Posterior cingulate gyrus (tissue), 11 donors: Measurements from ENCODE around the gene CETN1.

Experiments used
- DNase-seq, 10 donors: peaks; one replicate each; pipeline versions ENCODE4 v3.0.0 to v3.0.0-alpha.2; 2020 to 2021; ENCODE audit warnings: mixed read lengths in 3 of 10
- intact Hi-C: fragments of 100-400 bp; cut with DNase I; formaldehyde crosslinking; loops from one replicate; pipeline ENCODE4 v1.15.1; 2023

Gene CETN1

DNA sequence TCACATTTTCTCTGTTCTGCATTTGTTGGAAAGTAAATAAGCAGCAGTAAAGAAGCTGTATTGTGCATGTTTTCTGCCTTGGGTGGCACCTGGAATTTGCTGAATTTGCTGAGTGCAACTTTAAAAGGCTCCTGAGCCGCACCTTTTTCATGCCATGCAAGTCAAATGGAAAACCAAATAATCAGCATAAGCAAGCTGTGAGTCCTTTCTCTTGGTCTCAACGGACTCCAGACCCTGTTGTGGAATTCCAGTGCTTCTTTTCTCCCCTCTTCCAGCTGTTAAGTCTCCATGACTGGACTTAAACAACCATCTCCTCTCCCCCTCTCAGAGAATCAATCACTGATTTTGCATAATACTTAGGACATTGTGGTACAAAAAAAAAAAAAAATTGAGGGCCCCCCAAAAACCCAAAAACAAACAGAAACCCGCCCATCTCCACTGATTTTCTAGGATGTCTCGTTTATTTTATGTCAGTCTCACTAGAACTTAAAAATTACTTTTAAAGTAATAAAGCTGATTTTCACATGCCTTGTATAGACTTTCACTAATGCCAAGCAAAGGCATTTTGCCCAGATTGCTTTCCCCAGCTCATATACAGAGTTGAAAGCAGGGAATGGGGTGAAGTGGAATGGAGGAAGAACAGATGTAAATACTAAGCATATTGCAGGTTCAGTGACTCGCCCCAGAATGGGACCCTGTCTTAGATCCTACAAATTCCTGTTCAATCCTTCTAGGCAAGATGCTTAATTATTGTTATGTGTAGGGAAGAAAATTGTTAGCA is 5.1 kb upstream of the CETN1 start:
- no peak for DNase-seq
- intact Hi-C loops, result no loop called here

DNA sequence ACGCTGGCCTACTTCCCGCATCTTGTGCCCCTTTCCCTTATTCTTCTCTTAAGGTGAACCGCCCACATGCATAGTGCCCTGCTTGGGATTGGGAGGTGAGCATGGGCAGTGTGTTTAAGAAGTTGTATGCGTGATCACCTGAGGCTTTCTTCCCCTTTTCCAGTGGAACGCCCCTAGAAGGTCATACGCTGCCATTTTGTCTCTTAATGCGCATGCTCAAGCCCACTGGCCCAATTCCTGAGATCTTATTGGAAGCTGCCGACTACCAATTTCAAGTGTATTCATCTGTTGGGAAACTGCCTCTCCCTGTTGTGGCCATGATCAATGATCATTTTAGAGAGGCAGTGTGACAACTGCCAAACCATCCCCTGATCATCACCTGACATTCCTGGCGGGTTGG is 3.3 kb upstream of the CETN1 start:
- intact Hi-C loops, result no loop called here
- no peak for DNase-seq

DNA sequence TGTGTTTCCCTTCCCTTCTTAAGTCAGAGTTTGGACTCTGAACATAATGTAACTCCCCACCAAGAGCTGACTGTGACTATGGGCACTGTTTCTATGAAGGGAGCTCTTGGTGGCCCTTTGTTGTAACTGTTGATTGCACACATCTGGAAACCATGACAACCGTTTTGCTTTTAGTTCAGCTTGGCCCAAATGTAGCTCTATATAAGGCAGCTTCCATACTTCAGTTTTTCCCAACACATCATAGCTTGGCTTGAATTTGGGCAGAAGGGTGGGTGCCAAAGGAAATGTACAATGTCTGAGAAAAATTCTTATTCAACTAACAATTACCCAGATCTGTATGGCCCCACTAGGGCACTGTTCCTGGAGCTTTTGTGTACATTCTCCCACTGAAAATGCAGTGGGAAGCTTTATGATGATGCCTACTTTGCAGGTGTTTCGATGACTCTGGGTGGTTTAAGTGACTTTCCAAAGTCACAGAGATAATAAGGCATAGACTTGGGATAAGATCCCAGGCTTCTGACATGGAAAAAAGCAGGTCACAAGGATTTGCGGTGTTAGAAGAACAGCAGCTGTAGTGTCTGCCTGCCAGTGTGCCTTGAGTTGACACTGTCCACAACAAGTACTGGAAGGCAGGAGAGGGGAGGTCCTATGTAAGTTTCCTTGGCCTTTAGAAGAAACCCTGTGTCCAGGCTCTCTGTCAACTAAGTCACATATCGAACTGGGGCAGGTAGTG is 2.4 kb upstream of the CETN1 start:
- intact Hi-C loops, result no loop called here
- no peak for DNase-seq

DNA sequence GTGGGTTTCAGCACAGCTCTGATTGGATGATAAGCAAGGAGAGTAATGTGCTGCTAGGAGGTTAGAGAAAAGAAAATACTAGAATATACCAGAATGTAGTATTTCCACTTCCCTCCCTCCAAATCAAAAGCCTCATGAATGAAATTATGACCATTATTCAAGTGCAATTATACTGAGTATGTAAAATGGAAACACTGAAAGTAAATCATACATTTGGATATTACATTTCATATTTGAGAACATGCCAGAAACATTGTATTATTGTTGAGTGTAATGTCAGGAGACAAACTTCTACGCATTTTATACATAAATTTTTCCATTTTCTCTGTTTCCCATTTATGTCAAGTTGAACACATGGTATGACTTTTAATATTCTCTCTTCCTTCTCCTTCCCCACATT is 942 bp upstream of the CETN1 start:
- intact Hi-C loops, result no loop called here
- no peak for DNase-seq

DNA sequence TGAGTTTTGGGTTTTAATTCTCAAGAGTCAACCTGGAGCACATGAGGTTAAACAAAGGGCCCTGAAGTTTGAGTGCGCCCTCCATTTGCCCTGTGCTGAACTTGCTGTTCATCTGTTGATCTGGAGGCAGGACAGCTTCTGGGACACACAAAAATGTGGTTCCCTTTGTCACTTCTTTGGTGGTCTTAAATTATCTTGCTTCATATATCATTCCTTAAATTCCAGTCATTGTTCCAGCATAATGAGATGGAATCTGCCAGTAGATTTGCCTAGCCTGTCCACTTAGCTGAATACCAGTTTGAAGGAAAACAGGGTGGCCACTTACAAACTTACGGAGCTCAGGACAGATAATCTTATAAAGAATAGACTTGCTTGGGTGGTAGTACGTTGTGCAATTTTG is 916 bp downstream of the CETN1 start:
- DNase-seq, result no peak
- intact Hi-C loops, result no loop called here

DNA sequence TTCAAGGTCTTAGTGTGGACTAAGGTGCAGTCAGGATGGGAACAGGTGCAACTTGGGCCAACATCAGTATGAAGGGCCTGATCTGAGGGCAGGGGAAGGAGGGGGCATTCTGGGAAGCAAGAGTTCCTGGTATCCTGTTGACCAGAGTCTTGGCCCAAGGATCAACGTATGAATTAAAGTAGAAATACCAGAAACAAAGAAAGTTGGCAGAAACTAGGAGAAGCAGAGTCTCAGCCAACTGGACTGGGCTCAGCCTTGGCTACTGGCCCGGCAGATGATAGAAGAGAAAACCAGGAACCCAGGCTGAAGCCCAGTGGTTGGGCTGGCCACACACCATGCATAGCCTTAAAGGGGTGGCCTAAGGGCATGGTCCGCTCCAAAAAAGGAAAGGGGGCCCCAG is 2.3 kb downstream of the CETN1 start:
- intact Hi-C loops, result no loop called here

DNA sequence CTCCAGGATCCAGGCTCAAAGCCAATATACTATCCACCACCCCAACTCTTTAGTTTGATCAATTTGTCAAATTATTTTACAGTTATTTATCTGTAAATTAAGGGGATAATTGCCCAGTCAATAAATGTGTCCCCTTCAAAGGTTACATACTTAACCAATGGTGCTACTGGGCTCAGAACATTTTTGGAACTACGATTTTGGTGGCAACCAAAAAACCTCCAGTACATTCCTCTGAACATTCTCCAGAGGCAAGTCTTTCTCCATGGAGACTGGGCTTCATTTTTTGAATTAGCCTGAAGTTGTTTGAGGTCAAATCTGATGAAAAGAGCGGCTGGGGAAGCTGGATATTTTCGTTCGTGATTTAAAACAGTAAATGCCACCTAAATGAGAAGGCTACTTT is 14.9 kb downstream of the CETN1 start:
- intact Hi-C loops, result no loop called here
- DNase-seq, result no peak

More for the DNA sequence above, 2.3 kb downstream of the CETN1 start:
- peak in 3 of 10 donors; percentile 14 to 39 (median 19) for DNase-seq

DNA sequence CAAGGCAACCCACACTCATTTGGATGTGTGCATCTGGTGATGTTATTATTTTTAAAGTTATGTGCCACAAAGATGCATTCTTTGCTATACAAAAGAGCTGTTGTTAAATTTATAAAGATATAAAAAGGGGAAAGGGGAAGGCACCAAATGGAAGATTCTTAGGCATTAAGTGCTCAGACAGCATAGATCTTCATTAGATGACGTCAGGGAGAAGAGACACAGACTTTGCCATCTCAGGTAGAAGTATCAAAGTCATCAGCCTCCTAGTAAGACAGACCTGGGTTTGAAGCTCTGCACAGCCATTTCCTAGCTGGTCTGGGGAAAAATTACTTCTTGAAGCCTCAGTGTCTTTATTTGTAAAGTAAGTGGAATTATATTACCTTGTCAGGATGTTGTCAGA is 15.4 kb downstream of the CETN1 start:
- intact Hi-C loops, result no loop called here
- no peak for DNase-seq

DNA sequence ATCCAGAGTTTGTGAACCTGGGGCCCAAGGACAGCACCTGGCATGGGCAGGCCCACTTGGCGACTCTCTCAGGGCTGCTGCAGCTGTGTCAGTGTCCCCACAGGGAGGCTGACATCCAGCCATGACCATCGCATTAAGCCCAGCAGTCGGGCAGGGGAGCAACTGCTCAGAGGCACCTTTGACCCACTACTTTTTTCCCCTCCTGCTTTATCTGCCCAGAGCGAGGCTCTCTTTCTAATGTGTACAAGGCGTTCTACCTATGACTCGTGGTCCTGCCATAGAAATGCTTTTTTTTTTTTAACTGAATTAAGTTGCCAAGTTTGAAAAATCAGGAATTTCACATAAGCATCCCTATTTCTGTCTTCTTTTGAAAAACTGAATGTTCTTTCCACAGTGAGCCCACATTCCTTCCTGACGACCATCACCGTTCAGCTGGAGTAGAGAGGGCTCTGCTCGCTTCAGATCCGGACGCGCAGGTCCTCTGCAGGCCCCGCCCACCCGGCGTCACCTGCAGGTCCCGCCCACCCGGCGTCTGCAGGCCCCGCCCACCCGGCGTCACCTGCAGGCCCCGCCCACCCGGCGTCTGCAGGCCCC is 16.2 kb downstream of the CETN1 start:
- peak in 7 of 10 donors; percentile 32 to 95 (median 56) for DNase-seq
- intact Hi-C loops, result no loop called here

DNA sequence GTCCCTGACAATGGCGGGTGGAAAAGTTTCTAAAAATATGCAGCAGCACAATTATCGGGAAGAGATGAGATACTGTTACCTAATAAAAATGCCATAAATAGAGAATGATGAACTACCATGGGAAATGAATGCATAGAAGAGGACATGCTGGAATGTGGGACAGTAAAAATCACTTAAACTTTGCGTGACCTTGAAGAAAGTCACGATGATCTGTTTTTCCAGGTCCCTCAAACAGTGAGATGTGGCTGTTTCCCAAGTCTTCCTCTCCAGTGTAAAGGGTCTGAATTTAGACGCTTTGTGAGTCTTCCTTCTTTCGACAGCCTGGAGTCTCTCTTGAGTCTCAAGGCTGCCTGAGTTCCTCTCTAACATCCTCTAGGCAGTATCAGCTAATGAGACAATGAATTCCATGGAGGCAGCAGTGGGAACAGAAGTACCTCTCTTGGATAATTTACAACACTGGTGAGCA is 18.0 kb downstream of the CETN1 start:
- no peak for DNase-seq

DNA sequence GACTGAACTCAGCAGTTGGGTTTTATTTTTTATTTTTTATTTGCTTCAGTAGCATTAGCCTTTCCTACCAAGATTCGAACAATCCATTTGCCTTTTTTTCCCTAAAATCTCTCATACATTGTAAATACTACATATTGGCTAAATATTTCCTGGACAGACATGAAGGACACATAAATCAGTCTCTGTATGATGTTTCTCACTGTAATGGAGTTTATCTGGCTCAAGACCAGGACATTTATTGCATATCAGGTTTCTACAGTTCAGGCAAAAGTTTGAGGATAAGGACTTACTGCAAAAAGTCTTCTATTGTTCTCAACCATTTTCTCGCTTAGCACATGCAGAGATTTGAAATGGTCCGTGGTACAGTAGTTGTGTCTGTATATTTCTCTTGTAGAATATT is 19.9 kb downstream of the CETN1 start:
- DNase-seq, result no peak
- intact Hi-C loops, result no loop called here

More for the DNA sequence above, 18.0 kb downstream of the CETN1 start:
- intact Hi-C loops, result no loop called here

DNA sequence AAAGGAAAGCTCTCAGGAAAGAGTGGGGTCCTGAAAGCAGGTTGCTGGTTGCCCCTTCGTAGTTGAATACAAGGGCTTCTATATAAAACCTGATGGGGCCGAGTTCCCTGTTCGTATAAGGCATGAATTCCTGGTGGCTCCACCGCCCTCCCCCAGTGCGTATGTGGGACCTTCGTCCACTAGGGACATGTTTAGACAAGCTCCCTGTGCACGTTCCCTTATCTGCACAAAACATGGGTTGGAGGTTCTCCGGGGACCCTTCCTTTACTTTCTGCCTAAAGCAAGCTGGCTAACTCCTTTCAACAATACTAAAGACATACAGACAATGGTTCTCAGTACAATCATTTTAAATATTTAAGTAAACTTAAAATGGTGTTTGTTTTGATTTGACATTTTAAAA is 24.6 kb downstream of the CETN1 start:
- intact Hi-C loops, result no loop called here

DNA sequence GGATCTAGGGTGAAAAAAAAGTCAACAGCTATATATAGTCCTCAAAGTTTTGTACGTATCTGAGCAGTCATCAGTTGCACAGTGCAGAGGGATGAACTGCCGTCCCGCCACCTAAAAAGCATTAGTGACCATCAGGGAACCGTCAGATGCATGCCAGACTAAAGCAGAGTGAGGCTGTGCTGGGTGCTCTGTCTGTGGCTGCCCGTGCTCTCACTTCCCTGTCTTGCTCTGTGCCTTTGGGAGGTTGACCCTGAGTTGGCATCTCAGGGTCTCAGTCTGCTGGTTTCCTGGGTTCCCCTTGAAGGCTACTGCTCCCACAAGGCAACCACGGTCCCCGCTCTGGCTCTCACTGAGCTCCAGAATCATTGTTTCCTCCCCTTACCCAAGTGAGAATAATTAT is 27.8 kb downstream of the CETN1 start:
- no peak for DNase-seq
- intact Hi-C loops, result no loop called here

More for the DNA sequence above, 24.6 kb downstream of the CETN1 start:
- DNase-seq, result no peak

DNA sequence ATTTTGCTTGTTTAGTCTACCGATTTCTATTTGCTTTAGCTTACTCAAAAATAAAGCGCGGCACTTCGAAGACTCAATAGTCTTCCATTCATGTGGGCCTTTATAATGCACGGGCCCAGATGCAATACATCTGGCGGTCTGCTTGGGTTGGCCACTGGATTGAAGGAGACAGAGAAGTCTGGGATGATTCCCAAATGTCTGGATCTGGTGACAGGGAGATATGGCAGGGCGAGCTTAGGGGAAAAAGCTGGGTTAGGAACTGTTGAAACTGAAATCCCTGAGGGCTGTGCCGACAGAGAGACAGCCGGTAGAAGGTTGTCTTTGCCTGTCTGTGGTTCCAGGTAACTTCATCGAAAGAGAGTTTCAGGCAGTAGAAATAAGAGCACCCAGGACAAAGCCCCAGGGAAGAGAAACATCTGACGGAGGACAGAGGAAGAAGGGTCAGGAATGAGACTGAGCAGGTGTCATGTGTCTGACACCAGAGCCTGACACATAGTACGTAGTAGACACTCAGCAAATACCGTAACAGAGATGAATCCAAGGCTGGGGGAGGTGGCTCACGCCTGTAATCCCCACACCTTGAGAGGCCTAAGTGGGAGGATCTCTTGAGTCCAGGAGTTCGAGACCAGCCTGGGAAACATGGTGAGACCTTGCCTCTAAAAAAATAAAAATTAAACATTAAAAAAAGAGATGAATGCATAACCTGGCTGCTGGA is 30.2 kb downstream of the CETN1 start:
- intact Hi-C loops, result no loop called here
- DNase-seq, result no peak

DNA sequence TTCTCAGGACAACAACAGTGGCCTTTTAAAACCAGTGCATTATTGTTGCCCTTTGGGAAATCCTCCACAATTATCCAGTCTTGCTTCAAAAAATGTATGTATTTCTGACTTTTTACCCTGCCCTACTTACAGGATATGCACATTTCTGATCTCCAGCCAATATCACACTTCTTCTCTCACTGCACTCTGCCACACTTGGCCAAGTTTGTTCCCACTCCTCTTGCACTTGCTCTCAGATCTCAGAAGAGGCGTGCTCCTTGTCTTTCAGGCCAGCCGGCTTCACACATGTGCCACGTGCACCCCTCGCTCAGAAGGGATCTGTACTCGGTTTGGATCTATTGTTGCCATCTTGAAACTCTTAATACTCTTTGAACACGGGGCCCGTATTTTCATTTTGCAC is 32.0 kb downstream of the CETN1 start:
- intact Hi-C loops, result no loop called here

DNA sequence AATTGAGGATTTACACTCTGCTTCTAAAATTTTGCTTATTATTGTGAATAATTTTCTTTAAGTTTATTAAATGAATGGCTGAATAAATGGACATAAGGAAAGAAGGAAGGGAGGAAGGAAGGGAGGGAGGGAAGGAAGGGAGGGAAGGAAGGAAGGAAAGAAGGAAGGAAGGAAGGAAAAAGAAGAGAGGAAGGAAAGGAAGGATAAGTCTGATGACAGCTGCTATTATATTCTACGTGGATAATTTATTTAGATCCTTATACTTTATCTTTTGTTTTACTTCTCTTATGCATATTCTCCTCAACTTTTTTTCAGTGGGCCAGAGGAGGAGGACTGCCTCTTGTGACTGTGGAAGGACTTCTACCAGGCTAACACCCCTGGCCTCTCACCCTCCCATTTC is 34.0 kb downstream of the CETN1 start:
- no peak for DNase-seq
- intact Hi-C loops, result no loop called here

More for the DNA sequence above, 32.0 kb downstream of the CETN1 start:
- DNase-seq, result no peak

DNA sequence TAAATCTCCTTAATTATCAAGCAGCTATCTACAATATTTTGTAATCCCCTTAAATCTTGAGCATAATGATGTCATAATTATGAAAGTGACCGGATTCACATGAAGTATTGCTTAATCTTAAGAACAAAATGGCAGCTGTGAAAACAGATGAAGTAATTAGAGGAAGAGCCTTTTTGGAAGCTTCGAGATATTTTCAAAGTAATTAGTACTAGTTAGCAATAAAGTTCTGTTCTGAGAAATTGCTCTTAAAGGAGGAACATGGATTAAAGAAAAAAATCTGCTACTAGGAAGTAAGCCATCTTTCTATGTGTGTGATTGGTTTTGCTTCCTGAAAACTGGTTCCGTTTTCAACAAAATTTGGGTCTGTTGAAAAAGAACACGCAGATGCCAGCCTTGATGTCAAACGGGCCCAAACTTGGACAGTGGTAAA is 34.9 kb downstream of the CETN1 start:
- DNase-seq, result no peak
- intact Hi-C loops, result no loop called here

DNA sequence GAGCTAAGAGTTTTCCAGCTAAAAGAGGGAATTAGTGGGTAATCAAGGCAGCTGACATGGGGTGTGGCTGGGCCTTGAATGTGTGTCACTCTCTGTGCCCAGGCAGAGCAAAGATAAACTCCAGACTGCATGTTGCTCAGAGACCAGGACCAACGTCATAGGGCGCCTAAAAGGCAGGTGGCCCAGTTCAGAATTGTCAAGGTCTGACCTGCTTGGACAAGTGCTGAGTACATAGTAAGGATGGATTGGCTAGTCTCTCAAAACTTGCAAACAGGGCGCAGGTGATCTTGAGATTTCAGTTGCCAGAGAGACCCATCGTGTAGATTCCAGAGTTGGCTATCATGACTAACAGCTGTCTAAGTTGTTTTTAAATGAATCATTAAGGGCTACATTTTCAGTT is 35.6 kb downstream of the CETN1 start:
- no peak for DNase-seq
- intact Hi-C loops, result loop anchor here (1.0 kb wide), 1 partner anchor 329 kb away; no protein-coding TSS in a partner anchor

DNA sequence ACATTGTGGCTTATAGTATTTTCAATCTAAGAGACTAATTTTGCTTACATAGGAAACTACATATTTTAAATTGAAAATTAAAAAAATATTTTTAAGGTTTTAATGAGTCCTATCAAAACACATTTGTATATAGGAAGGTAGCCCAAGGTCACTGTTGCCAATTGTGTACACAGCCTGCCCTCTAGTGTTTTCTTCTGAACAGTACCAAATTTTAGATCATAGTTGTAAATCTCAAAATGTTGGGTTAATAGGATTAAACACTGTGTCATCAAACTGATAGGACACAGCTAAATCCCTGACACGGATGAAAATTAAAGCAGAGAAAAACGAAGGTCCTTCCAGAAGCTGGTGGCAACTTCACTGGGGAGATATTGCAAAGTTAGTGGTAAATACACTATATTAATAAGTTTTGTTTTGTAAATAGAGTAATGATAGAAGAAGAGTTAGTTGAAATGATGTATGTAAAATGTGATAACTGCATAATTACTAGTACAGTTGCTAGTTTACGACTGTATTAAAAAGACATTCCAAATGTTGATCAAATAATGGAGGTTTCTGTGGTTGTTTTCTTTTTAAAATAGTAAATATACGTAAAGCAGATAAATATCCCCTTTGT is 36.3 kb downstream of the CETN1 start:
- DNase-seq, result no peak

DNA sequence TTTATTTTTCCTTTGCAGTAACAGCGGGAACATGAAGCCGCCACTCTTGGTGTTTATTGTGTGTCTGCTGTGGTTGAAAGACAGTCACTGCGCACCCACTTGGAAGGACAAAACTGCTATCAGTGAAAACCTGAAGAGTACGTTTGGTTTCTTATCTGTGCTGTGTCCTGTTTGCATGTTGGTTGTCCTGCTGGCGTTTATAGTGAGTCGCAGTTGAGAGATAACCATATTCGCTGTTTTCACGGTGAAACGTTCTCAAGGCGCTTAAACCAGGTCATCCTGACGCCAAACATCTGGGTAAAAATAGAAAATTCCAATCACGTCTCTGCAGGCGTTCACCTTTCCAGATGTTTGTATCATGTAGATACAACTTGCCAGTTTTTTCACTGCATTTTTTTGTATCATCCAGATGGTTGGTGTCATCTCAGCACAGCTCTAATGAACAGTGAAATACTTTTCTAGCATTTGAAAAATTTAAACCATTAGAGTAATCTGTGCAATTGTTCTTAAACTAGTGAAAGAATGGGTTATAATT is 37.9 kb downstream of the CETN1 start:
- no peak for DNase-seq
- intact Hi-C loops, result no loop called here

More for the DNA sequence above, 36.3 kb downstream of the CETN1 start:
- intact Hi-C loops, result loop anchor here (1.0 kb wide), 1 partner anchor 330 kb away; no protein-coding TSS in a partner anchor
